GM21737 (cell line): ENCODE results near the gene NAPB.
A peak's percentile ranks its signal among the peaks of the same experiment; 100 is the strongest.
"Not testable (repeated sequence)": the region's sequence is repeated elsewhere in the genome, so short reads cannot be mapped to it uniquely, and the experiment has no call there.

Experiments used
- ATAC-seq: cut with Tn5 transposase; IDR thresholded peaks from one replicate; pipeline ENCODE4 v1.9.1; 2021; ENCODE audit warnings: mild to moderate bottlenecking, moderate library complexity; ENCODE audit not compliant: unreplicated experiment

The NAPB gene

GRCh38 chr20:23349338-23350195, 71.7 kb downstream of the NAPB start:
- peak; percentile 43 for ATAC-seq

GRCh38 chr20:23348510-23348909, 72.8 kb downstream of the NAPB start:
- not testable (repeated sequence) for ATAC-seq

GRCh38 chr20:23347791-23348190, 73.5 kb downstream of the NAPB start:
- no peak for ATAC-seq

GRCh38 chr20:23346002-23346401, 75.3 kb downstream of the NAPB start:
- no peak for ATAC-seq

- no peak for ATAC-seq
These were observed 77.0 kb downstream of the NAPB start for GRCh38 chr20:23344336-23344735.

GRCh38 chr20:23343590-23343989, 77.7 kb downstream of the NAPB start:
- ATAC-seq, result no peak

GRCh38 chr20:23341073-23341472, 80.2 kb downstream of the NAPB start:
- ATAC-seq, result no peak

GRCh38 chr20:23340524-23340923, 80.8 kb downstream of the NAPB start:
- ATAC-seq, result no peak

GRCh38 chr20:23339986-23340385, 81.3 kb downstream of the NAPB start:
- ATAC-seq, result no peak

- no peak for ATAC-seq
These were observed 84.0 kb downstream of the NAPB start for GRCh38 chr20:23337312-23337711.

- ATAC-seq, result no peak
These were observed 84.8 kb downstream of the NAPB start for GRCh38 chr20:23336476-23336875.

- ATAC-seq, result no peak
These were observed 85.8 kb downstream of the NAPB start for GRCh38 chr20:23335521-23335920.

- no peak for ATAC-seq
These were observed 87.2 kb downstream of the NAPB start for GRCh38 chr20:23334111-23334510.

GRCh38 chr20:23332467-23332866, 88.8 kb downstream of the NAPB start:
- no peak for ATAC-seq

GRCh38 chr20:23331450-23332350, 89.6 kb downstream of the NAPB start:
- no peak for ATAC-seq

- no peak for ATAC-seq
These were observed 93.5 kb downstream of the NAPB start for GRCh38 chr20:23327617-23328333.

- no peak for ATAC-seq
These were observed 94.5 kb downstream of the NAPB start for GRCh38 chr20:23326774-23327173.

- no peak for ATAC-seq
These were observed 96.2 kb downstream of the NAPB start for GRCh38 chr20:23325107-23325506.
